WTC11 (cell line): ENCODE data around the gene METTL9. TPM values are rescaled to one million over a fixed set of nuclear protein-coding genes. Genes with fewer than 3 reads are reported as not detected.

Source experiments
- ATAC-seq: fragments of 200-7000 bp; cut with Tn5 transposase; 2 replicates; pipeline ENCODE4 v1.10.0; 2021; ENCODE audit warnings: mild to moderate bottlenecking, moderate library complexity
- CTCF ChIA-PET: fragments of 300-600 bp; sonication (Branson Sonifier 250); formaldehyde crosslinking; loops from one replicate; lab custom pipeline; 2021; ENCODE audit warnings: antibody characterized with exemption; lab: Charles Lee
- POLR2A ChIA-PET: fragments of 350-600 bp; sonication (Branson Sonifier 250); formaldehyde crosslinking; loops from one replicate; lab custom pipeline; 2021; ENCODE audit warnings: antibody characterized with exemption; lab: Charles Lee
- DNase-seq: peaks from one replicate; pipeline ENCODE4 v3.0.0; 2021; ENCODE audit warnings: low spot score
- H3K27ac Mint-ChIP-seq: 2 replicates; pipeline ENCODE4 v1.8.0; 2021; ENCODE audit warnings: mixed read lengths
- H3K27me3 Mint-ChIP-seq: 2 replicates; pipeline ENCODE4 v1.8.0; 2021; ENCODE audit warnings: low read depth, mild to moderate bottlenecking, moderate library complexity, mixed read lengths
- H3K36me3 Mint-ChIP-seq: 2 replicates; pipeline ENCODE4 v1.8.0; 2021; ENCODE audit warnings: mixed read lengths
- H3K4me1 Mint-ChIP-seq: 2 replicates; pipeline ENCODE4 v1.8.0; 2022; ENCODE audit warnings: mixed read lengths
- H3K4me3 Mint-ChIP-seq: 2 replicates; pipeline ENCODE4 v1.8.0; 2021; ENCODE audit warnings: mild to moderate bottlenecking, moderate library complexity, mixed read lengths
- H3K9me3 Mint-ChIP-seq: 2 replicates; pipeline ENCODE4 v1.8.0; 2021; ENCODE audit warnings: mixed read lengths
- AFF4 ChIP-seq: sonication (generic); formaldehyde crosslinking; IDR thresholded peaks from 2 replicates; pipeline ENCODE4 v1.8.1; 2023; ENCODE audit warnings: mild to moderate bottlenecking, missing genetic modification reagents, borderline replicate concordance
- ATF2 ChIP-seq: sonication (generic); formaldehyde crosslinking; IDR thresholded peaks from 2 replicates; pipeline ENCODE4 v1.8.1; 2022; ENCODE audit warnings: low read depth, missing genetic modification reagents, borderline replicate concordance
- CBFB ChIP-seq: sonication (generic); formaldehyde crosslinking; IDR thresholded peaks from 2 replicates; pipeline ENCODE4 v1.8.1; 2022; ENCODE audit warnings: mild to moderate bottlenecking, low read depth, missing genetic modification reagents
- ELF4 ChIP-seq: sonication (generic); formaldehyde crosslinking; IDR thresholded peaks from 2 replicates; pipeline ENCODE4 v1.8.1; 2022; ENCODE audit warnings: low read depth, mild to moderate bottlenecking, moderate library complexity, missing genetic modification reagents
- ERG ChIP-seq: fragments of 250-450 bp; sonication (Bioruptor Pico); IDR thresholded peaks from 2 replicates; pipeline ENCODE4 v1.8.0; 2021; ENCODE audit warnings: mild to moderate bottlenecking
- FOXK1 ChIP-seq: sonication (generic); formaldehyde crosslinking; IDR thresholded peaks from 2 replicates; pipeline ENCODE4 v1.8.0; 2022; ENCODE audit warnings: mild to moderate bottlenecking, moderate library complexity, missing genetic modification reagents
- FOXP1 ChIP-seq: sonication (generic); formaldehyde crosslinking; IDR thresholded peaks from 2 replicates; pipeline ENCODE4 v1.8.0; 2022; ENCODE audit warnings: missing genetic modification reagents, mild to moderate bottlenecking, moderate library complexity, borderline replicate concordance
- HMGXB4 ChIP-seq: sonication (generic); formaldehyde crosslinking; IDR thresholded peaks from 2 replicates; pipeline ENCODE4 v1.8.1; 2023; ENCODE audit warnings: mild to moderate bottlenecking, moderate library complexity, missing genetic modification reagents
- IRF2 ChIP-seq: sonication (generic); formaldehyde crosslinking; IDR thresholded peaks from 2 replicates; pipeline ENCODE4 v1.8.0; 2022; ENCODE audit warnings: low read depth, missing genetic modification reagents, borderline replicate concordance
- JUN ChIP-seq: sonication (generic); formaldehyde crosslinking; IDR thresholded peaks from 2 replicates; pipeline ENCODE4 v1.8.0; 2023; ENCODE audit warnings: mild to moderate bottlenecking, missing genetic modification reagents
- MYBL2 ChIP-seq: sonication (generic); formaldehyde crosslinking; IDR thresholded peaks from 2 replicates; pipeline ENCODE4 v1.8.1; 2023; ENCODE audit warnings: mild to moderate bottlenecking, moderate library complexity, missing genetic modification reagents
- NFE2L1 ChIP-seq: sonication (generic); formaldehyde crosslinking; IDR thresholded peaks from 2 replicates; pipeline ENCODE4 v1.8.1; 2023; ENCODE audit warnings: missing genetic modification reagents
- NR2C2 ChIP-seq: sonication (generic); formaldehyde crosslinking; IDR thresholded peaks from 2 replicates; pipeline ENCODE4 v1.8.0; 2022; ENCODE audit warnings: mild to moderate bottlenecking, missing genetic modification reagents
- RORB ChIP-seq: fragments of 250-450 bp; sonication (Bioruptor Pico); IDR thresholded peaks from 2 replicates; pipeline ENCODE4 v1.9.0; 2021; ENCODE audit warnings: mild to moderate bottlenecking
- SMAD3 ChIP-seq: sonication (generic); formaldehyde crosslinking; IDR thresholded peaks from 2 replicates; pipeline ENCODE4 v1.8.0; 2022; ENCODE audit warnings: missing genetic modification reagents, mild to moderate bottlenecking, borderline replicate concordance
- SOX15 ChIP-seq: fragments of 250-450 bp; sonication (Bioruptor Pico); IDR thresholded peaks from 2 replicates; pipeline ENCODE4 v1.9.0; 2021; ENCODE audit warnings: mild to moderate bottlenecking
- TCF7 ChIP-seq: sonication (generic); formaldehyde crosslinking; IDR thresholded peaks from 2 replicates; pipeline ENCODE4 v1.8.0; 2022; ENCODE audit warnings: mild to moderate bottlenecking, low read depth, missing genetic modification reagents, moderate library complexity
- ZNF263 ChIP-seq: sonication (generic); formaldehyde crosslinking; IDR thresholded peaks from 2 replicates; pipeline ENCODE4 v1.8.1; 2022; ENCODE audit warnings: low read depth, mild to moderate bottlenecking, moderate library complexity, missing genetic modification reagents
- ZNF396 ChIP-seq: fragments of 250-450 bp; sonication (Bioruptor Pico); IDR thresholded peaks from 2 replicates; pipeline ENCODE4 v1.8.0; 2021; ENCODE audit warnings: mild to moderate bottlenecking, moderate library complexity, borderline replicate concordance
- ZNF416 ChIP-seq: fragments of 250-450 bp; sonication (Bioruptor Pico); IDR thresholded peaks from 2 replicates; pipeline ENCODE4 v1.9.0; 2021; ENCODE audit warnings: mild to moderate bottlenecking, inconsistent platforms
- ZNF671 ChIP-seq: fragments of 250-450 bp; sonication (Bioruptor Pico); IDR thresholded peaks from 2 replicates; pipeline ENCODE4 v1.8.0; 2021; ENCODE audit warnings: mild to moderate bottlenecking
- total RNA-seq: library from RNA; stranded (reverse); gene quantifications from 3 replicates; pipeline ENCODE4 v1.2.3, GENCODE V29; 2021
- TF ChIP-seq, protein P1 (sequence below): sonication (generic); formaldehyde crosslinking; IDR thresholded peaks from 2 replicates; pipeline ENCODE4 v1.8.0; 2022; ENCODE audit warnings: mild to moderate bottlenecking, missing genetic modification reagents

The METTL9 gene
- total RNA-seq, 1 experiment from 2014 or later: 94.6 TPM

DNA sequence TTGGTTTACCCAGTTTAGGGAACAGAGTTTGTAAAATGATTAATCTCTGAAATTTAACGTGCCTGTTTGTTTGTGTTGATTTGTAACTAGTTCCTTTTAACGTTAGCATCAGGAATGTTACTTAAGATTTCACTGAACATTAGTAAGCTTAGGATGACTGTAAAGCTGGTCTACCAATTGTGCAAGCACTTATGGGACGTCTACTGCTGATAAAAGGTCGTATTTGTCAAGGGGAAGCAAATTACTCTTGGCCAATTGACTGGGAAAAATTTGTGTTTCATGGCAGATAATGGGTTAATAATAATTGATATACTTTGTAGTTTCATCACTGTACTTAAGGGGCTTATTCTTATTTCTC is 11.8 kb downstream of the METTL9 start:
- peaks cover 6% of the 10 kb centered on the region for H3K36me3 Mint-ChIP-seq
- H3K4me3 Mint-ChIP-seq: no peak overlapping the region
- ChIA-PET POLR2A (no interaction called here), CTCF (interaction anchor here (0.5 to 1.5 kb wide), 3 partner anchors 19 to 543 kb away, joined by 3 read pairs; no protein-coding TSS in a partner anchor)
- peaks cover 55% of the 10 kb centered on the region for H3K4me1 Mint-ChIP-seq
- ATAC-seq (no peak), DNase-seq (no peak)
- H3K27ac Mint-ChIP-seq: no peak overlapping the region
- H3K9me3 Mint-ChIP-seq: no peaks in the 10 kb centered on the region
- no peak for TF ChIP-seq IRF2 (CRISPR knock-in tag)
- no peak for TF ChIP-seq NR2C2 (CRISPR knock-in tag)
- TF ChIP-seq, protein P1, sequence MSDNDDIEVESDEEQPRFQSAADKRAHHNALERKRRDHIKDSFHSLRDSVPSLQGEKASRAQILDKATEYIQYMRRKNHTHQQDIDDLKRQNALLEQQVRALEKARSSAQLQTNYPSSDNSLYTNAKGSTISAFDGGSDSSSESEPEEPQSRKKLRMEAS (CRISPR knock-in tag): no peak
- TF ChIP-seq ZNF671 (CRISPR knock-in tag): no peak
- no peak for TF ChIP-seq FOXP1 (CRISPR knock-in tag)
- no peak for TF ChIP-seq AFF4 (CRISPR knock-in tag)
- no peaks in the 10 kb centered on the region for H3K27me3 Mint-ChIP-seq

- ChIA-PET CTCF (interaction anchor here (1.1 to 1.5 kb wide), 2 partner anchors 20 to 29 kb away, joined by 3 read pairs; no protein-coding TSS in a partner anchor), POLR2A (no interaction called here)
- peaks cover 6% of the 10 kb centered on the region for H3K36me3 Mint-ChIP-seq
- TF ChIP-seq SMAD3 (CRISPR knock-in tag): no peak
- no peak for TF ChIP-seq SOX15 (CRISPR knock-in tag)
- no peak for TF ChIP-seq ZNF396 (CRISPR knock-in tag)
- no peak for TF ChIP-seq HMGXB4 (CRISPR knock-in tag)
- no peak for TF ChIP-seq ZNF263 (CRISPR knock-in tag)
- no peak for TF ChIP-seq MYBL2
- TF ChIP-seq ZNF671 (CRISPR knock-in tag): no peak
- no peak for TF ChIP-seq ZNF416
- no peak for TF ChIP-seq CBFB (CRISPR knock-in tag)
- no peak for TF ChIP-seq FOXK1 (CRISPR knock-in tag)
- no peak for TF ChIP-seq JUN (CRISPR knock-in tag)
- no peak for TF ChIP-seq ELF4 (CRISPR knock-in tag)
- no peak for TF ChIP-seq TCF7 (CRISPR knock-in tag)
- no peak for TF ChIP-seq ERG
- no peak for TF ChIP-seq ATF2 (CRISPR knock-in tag)
- no peak for TF ChIP-seq RORB (CRISPR knock-in tag)
- TF ChIP-seq NFE2L1 (CRISPR knock-in tag): no peak
- H3K4me1 Mint-ChIP-seq: peaks cover 55% of the 10 kb centered on the region
- no peaks in the 10 kb centered on the region for H3K9me3 Mint-ChIP-seq
- ATAC-seq: no peak; the same call in 1 of the 2 replicates
- no peaks in the 10 kb centered on the region for H3K27me3 Mint-ChIP-seq
- no peak overlapping the region for H3K4me3 Mint-ChIP-seq
- peak overlapping the region; percentile 52 for H3K27ac Mint-ChIP-seq
- DNase-seq: no peak
Observed at GRCh38 chr16:21611556-21612384, 12.4 kb downstream of the METTL9 start.
